Activated T-cell treated with anti-CD3 and anti-CD28 coated beads, Interleukin-2, amount 50 U/mL, for 72 hours (primary cell): ENCODE data around the gene PCNX2. TPM values are rescaled to one million over a fixed set of nuclear protein-coding genes. Genes with fewer than 3 reads are reported as not detected.

Experiments used
- ATAC-seq, 2 donors: fragments of 150-1000 bp; cut with Tn5 transposase; replicated peaks in 1 of 2; 2 replicates each; pipeline ENCODE4 v1.10.0; 2021; ENCODE audit warnings: moderate library complexity in 2 of 2, mild to moderate bottlenecking in 1 of 2
- DNase-seq, 2 donors: peaks; one replicate each; pipeline ENCODE4 v3.0.0; 2021 to 2022; ENCODE audit warnings: mixed read lengths in 1 of 2
- H3K27ac Mint-ChIP-seq: one replicate; pipeline ENCODE4 v1.8.0; 2022; ENCODE audit warnings: mild to moderate bottlenecking, moderate library complexity, mixed read lengths
- H3K27me3 Mint-ChIP-seq: one replicate; pipeline ENCODE4 v1.8.0; 2022; ENCODE audit warnings: low read depth, mixed read lengths
- H3K36me3 Mint-ChIP-seq, 2 donors: one replicate each; pipeline ENCODE4 v1.8.0; 2022; ENCODE audit warnings: mixed read lengths in 2 of 2, mild to moderate bottlenecking in 1 of 2; ENCODE audit not compliant: insufficient read depth in 2 of 2
- H3K4me1 Mint-ChIP-seq: one replicate; pipeline ENCODE4 v1.8.0; 2022; ENCODE audit warnings: low read depth, mixed read lengths
- H3K4me3 Mint-ChIP-seq, 2 donors: one replicate each; pipeline ENCODE4 v1.8.0; 2022; ENCODE audit warnings: mild to moderate bottlenecking in 2 of 2, mixed read lengths in 2 of 2, moderate library complexity in 2 of 2
- H3K9me3 Mint-ChIP-seq, 2 donors: one replicate each; pipeline ENCODE4 v1.8.0; 2022; ENCODE audit warnings: mixed read lengths in 2 of 2
- total RNA-seq, 2 donors: library from RNA; stranded (reverse); gene quantifications; one replicate each; pipeline ENCODE4 v1.2.3, GENCODE V29; 2022

Gene PCNX2, protein sequence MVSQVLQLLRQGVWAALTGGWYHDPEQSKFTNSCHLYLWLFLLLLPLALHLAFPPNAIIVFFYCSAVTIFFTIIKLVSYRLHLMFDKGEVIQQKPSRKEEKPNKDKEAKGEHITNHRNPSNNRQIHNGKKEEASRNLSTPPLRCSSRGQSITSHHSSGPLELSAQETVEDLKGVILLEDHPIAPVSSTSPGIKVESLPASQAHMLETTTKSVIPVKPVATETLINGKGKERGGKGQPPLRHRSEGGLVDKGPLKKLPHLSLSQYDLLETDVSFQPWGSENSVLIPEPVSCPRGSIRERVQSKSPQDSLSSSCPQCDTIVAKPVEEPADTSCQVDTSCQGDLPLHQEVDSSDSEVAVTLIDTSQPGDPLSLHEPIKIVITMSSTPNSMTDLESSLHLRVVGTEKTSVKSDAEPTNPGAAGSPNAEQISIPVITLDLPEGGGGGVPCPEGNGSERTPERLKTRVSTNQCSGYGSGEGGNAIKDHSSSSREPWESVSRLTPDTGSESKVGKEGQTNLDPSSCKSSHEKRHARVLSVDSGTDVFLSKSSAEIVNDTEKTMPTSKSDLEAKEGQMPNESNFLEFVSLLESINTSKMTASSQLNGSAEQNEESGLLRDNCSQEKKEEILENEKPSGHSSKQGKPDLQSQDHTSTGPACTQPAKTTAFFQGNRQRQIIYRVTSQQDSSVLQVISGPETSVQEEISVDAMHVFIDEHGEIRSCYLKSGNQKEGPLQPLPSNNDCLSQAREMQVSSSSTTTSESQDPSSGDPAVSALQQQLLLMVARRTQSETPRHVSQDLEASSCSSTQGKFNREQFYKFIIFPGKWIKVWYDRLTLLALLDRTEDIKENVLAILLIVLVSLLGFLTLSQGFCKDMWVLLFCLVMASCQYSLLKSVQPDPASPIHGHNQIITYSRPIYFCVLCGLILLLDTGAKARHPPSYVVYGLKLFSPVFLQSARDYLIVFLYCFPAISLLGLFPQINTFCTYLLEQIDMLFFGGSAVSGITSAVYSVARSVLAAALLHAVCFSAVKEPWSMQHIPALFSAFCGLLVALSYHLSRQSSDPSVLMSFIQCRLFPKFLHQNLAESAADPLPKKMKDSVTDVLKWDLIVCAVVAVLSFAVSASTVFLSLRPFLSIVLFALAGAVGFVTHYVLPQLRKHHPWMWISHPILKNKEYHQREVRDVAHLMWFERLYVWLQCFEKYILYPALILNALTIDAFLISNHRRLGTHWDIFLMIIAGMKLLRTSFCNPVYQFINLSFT (N-terminal part only)
- total RNA-seq, result 10 to 100 TPM; 26.2 to 28.6 TPM

DNA sequence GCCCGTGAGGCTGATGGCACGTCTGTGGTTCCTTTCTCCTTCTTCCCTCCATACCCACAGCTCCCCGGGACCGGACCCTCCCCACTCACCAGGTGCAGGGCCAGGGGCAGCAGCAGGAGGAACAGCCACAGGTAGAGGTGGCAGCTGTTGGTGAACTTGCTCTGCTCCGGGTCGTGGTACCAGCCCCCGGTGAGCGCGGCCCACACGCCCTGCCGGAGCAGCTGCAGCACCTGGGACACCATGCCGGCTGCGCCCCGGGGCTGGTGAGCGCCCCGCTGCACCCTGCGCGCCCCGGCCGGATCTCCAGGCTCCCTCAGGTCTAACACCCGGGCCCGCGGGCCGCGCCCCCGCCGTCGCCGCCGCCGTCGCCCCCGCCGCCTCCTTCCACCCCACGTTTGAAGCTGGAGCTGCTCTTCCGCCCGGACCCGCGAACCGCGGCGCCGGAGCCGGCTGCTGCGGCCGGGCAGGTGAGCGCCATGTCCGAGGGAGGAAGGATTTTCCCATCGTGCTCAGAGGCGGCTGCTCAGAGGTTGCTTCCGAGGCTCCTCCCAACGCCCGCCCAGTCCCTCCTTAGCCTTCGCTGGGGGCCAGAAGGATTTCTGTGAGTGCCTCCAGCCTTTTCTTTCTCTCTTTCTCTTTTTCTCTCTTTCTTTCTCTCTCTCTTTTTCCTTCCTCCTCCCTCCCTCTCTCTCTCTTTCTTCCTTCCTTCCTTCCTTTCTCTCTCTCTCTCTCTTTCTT lies at the start of gene PCNX2:
TSS of gene PCNX2 (minus strand) at position 489 of the 738 bp plus-strand sequence. CDS start at position 242, 247 bp downstream.
- Mint-ChIP-seq H3K27ac (peak within 1 kb of the TSS; percentile 98), H3K36me3 (peaks cover 0 to 2% of the 10 kb centered on the region in 2 donors), H3K4me1 (peaks cover 31% of the 10 kb centered on the region), H3K9me3 (no peaks in the 10 kb centered on the region), H3K27me3 (no peaks in the 10 kb centered on the region), H3K4me3 (peak within 1 kb of the TSS; percentile 97 to 100)
- peak; percentile 89 to 91 for ATAC-seq
- peak; percentile 77 for DNase-seq

DNA sequence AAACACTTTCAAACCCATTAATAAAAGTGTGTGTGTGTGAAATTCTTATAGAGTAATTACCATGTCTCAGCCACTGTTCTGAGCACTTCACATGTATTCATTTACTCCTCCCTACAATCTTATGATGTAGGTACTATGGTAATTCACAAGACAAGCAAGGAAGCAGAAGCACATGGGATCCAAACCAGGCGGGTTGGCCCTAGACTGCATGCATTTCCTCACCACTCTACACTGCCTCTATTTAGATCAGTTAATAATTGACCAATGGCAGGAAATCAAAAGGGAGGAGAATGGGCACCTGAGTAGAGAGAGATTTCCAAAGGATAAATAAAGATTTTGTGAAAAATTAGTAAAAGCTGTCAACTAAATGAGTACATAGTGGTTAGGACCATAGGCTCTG lies 47.7 kb upstream of the PCNX2 start:
- Mint-ChIP-seq H3K27me3 (peaks cover 50% of the 10 kb centered on the region), H3K4me1 (no peaks in the 10 kb centered on the region), H3K4me3 (no peak overlapping the region), H3K36me3 (no peaks in the 10 kb centered on the region), H3K27ac (no peak overlapping the region), H3K9me3 (peaks cover 0 to 2% of the 10 kb centered on the region in 2 donors)
- ATAC-seq (no peak), DNase-seq (no peak)

DNA sequence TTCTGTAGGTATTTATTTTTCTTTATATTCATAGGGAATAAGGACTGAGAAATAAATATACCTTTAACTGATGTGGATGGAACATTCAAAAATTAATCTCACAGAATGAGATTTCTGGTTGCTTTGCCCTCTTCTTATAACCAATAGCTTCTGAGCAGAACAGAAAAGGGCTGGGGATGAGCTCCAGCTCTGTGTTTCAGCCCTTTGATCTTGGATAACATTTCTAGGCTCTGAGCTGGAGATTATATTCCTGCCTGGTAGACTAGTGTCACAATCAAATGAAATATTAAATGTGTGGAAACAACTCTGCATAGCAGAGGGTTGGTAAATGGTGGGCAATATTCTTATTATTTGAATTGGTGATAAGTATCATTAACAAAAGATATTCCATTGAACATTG lies 46.6 kb upstream of the PCNX2 start:
- DNase-seq, result no peak
- Mint-ChIP-seq H3K4me3 (no peak overlapping the region), H3K9me3 (peaks cover 0 to 2% of the 10 kb centered on the region in 2 donors), H3K27ac (no peak overlapping the region), H3K4me1 (no peaks in the 10 kb centered on the region), H3K27me3 (peaks cover 52% of the 10 kb centered on the region), H3K36me3 (no peaks in the 10 kb centered on the region)
- no peak for ATAC-seq

DNA sequence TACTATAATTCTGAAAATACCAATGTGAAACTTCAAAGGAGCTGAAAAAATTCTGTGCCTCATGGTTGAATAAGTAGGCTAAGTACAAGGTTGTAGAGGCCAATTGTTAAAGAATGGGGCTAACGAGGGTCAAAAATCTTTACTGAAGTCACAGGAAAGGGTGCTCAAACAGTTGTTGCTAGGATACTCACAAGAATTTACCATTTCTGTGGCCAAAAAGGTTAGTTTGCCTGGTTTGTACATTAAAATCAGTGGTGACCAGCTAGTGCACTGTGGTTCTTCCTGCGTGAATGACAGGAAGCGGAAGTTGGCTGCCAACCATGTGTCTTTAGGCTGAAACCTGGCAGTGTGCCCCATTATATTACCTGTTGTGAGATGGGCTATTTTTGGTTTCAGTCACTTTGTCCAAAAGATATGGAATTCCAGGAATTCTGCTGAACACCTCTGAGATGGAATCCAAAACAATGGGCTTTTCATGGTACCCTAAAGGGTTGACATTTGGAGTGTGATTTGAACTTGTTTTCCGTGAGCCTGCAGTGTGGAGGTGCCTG lies 45.5 kb upstream of the PCNX2 start:
- peaks cover 59% of the 10 kb centered on the region for H3K27me3 Mint-ChIP-seq

DNA sequence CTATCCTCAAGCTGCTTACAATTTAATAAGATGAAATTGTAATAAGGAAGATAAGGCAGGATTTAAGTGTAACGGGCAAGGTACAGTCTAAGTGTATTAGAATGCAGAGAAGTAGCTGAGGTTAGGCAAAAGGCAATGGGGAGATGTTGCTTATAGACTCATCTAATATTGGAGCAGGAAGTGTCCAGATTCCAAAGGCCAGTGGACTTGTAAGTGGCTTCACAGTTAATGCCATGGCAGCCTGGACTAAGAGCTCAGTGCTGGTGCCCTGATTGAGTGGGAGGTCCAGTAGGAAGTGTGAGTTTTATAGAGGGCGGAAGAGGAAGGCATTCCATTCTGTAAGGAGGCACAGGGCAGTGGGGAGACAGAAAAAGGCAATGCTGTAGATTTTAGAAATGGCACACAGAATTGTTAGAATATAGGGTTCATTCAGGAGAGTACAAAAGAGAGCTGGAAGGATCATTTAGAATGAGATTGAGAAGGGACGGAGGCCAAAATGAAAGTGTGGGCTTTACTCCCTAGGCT lies 44.6 kb upstream of the PCNX2 start:
- Mint-ChIP-seq H3K9me3 (peaks cover 0 to 2% of the 10 kb centered on the region in 2 donors), H3K4me3 (no peak overlapping the region), H3K36me3 (no peaks in the 10 kb centered on the region), H3K27ac (no peak overlapping the region), H3K4me1 (no peaks in the 10 kb centered on the region), H3K27me3 (peaks cover 59% of the 10 kb centered on the region)
- DNase-seq (no peak), ATAC-seq (no peak)

More for the DNA sequence above, 45.5 kb upstream of the PCNX2 start:
- no peak for DNase-seq
- Mint-ChIP-seq H3K9me3 (peaks cover 0 to 2% of the 10 kb centered on the region in 2 donors), H3K36me3 (no peaks in the 10 kb centered on the region), H3K27ac (no peak overlapping the region), H3K4me1 (no peaks in the 10 kb centered on the region), H3K4me3 (no peak overlapping the region)
- no peak for ATAC-seq

DNA sequence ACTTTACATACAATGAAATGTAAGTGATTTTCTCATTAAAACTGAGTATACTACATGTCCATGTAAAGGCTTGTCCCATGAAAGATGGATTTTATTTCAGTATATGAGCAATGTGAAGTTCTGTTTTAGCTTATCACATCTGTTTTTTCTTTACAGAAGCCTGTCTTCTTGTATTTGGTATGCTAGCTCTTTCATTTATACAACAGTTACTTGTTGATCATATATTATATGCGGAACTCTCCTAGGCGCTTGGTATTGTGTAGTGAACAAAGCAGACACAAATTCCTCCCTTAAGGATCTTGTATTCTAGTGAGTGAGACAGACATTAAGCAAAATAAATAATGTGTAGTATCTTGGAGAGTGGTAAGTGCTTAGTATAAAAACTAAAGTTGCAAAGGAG lies 42.6 kb upstream of the PCNX2 start:
- Mint-ChIP-seq H3K9me3 (no peaks in the 10 kb centered on the region), H3K4me1 (no peaks in the 10 kb centered on the region), H3K27ac (no peak overlapping the region), H3K4me3 (no peak overlapping the region), H3K27me3 (peaks cover 41% of the 10 kb centered on the region), H3K36me3 (no peaks in the 10 kb centered on the region)
- ATAC-seq (no peak), DNase-seq (no peak)

DNA sequence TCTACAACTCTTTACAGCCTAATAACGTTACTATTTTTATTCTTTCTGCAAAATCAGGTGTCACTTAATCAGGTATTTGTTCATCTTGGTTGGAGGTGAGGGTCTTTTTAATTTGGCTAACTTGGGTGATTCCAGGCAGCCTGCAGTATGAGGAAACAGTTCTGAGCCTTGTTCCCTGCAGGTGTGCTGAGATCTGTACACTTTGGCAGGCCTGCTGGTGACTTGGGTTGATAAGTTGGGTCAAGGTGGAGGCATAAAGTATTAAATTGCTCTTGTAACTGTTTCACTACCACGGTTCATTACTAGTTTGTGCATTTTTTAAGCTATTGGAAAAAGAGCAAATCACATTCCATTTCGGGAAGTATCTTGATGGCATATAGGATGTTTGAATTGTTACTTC lies 42.0 kb upstream of the PCNX2 start:
- H3K27ac Mint-ChIP-seq, result no peak overlapping the region
- no peak overlapping the region for H3K4me3 Mint-ChIP-seq
- no peaks in the 10 kb centered on the region for H3K4me1 Mint-ChIP-seq
- no peaks in the 10 kb centered on the region for H3K36me3 Mint-ChIP-seq
- DNase-seq (no peak), ATAC-seq (no peak)
- H3K27me3 Mint-ChIP-seq, result peaks cover 37% of the 10 kb centered on the region
- no peaks in the 10 kb centered on the region for H3K9me3 Mint-ChIP-seq

DNA sequence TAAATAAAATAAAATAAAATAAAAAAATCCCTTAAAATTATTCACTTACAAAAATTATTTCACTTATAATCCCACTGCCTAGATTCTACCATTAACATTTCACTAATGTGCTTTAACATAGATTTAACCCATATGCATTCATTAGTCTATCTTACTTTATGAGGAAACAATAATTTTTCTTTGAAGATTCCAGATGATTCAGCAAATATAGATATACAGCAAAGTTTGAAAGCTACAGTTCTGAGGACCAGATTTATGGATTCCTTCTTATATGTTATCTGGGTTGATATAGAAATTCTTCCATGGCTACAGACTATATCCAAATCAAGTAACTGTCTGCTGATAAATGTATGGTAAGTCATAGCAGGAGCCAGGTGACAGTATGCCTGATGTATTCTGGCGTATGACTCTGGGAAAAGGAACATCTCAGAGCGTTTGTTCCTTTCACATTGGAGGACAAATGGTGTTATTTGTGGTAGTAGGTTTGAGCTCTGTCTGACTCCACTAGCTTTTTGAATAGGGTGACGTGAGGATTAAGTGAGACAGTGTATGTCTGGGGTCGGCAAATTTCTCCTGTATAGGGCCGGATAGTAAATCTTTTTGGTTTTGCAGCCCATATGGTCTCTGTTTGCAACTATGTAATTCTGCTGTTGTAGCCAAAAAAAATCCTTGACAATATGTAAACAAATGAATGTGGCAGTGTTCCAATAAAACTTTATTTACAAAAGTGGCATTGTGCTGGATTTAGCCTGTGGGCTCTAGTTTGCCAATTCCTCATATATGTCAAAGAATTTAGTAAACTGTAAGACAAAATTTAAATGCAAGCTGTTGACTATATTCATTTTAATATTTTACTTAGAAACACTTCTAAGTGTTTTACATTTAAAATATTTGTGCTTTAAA lies 41.3 kb upstream of the PCNX2 start:
- H3K36me3 Mint-ChIP-seq, result no peaks in the 10 kb centered on the region
- H3K27ac Mint-ChIP-seq, result no peak overlapping the region
- H3K4me3 Mint-ChIP-seq, result no peak overlapping the region
- ATAC-seq, result no peak
- no peaks in the 10 kb centered on the region for H3K9me3 Mint-ChIP-seq
- peaks cover 30% of the 10 kb centered on the region for H3K27me3 Mint-ChIP-seq
- no peak for DNase-seq
- no peaks in the 10 kb centered on the region for H3K4me1 Mint-ChIP-seq

DNA sequence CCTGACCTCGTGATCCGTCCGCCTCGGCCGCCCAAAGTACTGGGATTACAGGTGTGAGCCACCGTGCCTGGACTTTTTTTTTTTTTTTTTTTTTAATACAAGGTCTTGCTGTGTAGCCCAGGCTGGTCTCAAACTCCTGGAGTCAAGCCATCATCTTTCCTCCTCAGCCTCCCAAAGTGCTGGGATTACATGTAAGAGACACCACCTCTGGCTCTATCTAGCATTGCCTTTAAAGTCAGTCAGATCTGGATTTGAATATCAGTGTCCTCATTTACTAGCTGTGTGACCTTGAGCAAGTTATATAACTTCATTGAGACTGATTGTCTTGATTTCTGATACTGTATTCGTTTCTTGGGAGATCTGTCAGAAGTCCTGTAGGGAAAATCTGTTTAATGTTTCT lies 38.6 kb upstream of the PCNX2 start:
- Mint-ChIP-seq H3K27me3 (peaks cover 32% of the 10 kb centered on the region), H3K9me3 (no peaks in the 10 kb centered on the region), H3K4me3 (no peak overlapping the region), H3K36me3 (no peaks in the 10 kb centered on the region), H3K4me1 (peaks cover 6% of the 10 kb centered on the region), H3K27ac (no peak overlapping the region)
- DNase-seq (no peak), ATAC-seq (no peak)

DNA sequence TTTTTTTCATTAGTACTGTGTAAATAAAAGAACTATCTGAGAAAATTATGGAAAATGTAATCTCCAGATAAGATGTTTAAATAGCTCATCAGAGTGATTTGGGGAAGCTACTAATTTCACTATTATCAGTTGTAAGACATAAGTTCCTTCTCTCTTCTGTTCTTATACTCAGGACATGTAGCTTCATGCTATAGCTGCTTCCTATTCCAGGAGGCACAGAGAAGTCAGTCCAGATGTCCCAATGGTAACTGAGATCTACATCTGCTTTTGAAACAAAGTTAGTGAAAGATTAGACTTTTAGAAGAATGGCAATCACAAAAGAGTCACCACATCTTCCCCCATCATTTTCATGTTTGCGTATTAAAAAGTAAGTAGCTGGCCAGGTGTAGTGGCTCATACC lies 37.6 kb upstream of the PCNX2 start:
- ATAC-seq, result no peak
- Mint-ChIP-seq H3K4me3 (no peak overlapping the region), H3K36me3 (no peaks in the 10 kb centered on the region), H3K9me3 (no peaks in the 10 kb centered on the region), H3K4me1 (peaks cover 9% of the 10 kb centered on the region), H3K27ac (no peak overlapping the region), H3K27me3 (peaks cover 25% of the 10 kb centered on the region)
- DNase-seq, result no peak
